ENCODE measurements around the gene VTN.

DNA sequence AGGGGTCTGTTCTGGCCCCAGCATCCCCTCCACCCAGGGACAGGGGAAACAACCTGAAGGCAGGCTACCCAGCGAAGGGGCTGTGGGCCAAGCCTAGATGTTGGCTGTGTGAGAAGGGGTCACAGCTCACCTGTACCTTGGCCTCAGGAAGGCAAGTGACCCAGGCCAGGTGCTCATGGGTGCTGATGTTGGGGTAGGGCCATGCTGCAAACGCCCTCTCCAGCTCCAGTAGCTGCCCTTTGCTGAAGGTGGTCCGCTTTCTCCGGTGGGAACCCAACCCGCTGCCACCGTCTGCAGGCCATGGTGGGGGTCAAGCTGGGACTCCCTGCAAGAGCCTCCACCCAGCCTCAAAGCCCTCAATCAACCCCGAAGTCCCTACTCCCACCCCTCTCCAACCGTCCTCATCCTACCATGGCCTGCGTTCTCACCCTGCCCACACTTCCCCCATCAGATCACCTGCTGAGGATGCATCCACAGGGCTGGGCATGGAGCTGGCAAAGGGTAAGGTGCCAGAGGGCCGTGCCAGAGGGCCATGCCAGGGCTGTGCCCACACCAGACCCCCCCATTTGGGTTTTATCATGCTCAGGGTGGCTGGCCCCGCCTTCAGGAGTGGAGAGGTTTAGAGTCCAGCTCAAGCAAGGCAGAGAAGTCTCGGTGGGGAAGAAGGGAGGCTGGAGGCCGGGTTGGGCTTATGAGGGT, 5.3 kb downstream of the VTN start, which contains the start of gene SEBOX:
- no peak for TF ChIP-seq CTCF (IDR thresholded peaks at IDR 0.05 in 8 of 11, conservative IDR thresholded peaks at IDR 0.05 in 3 of 11)
- TF ChIP-seq POLR2A (IDR thresholded peaks at IDR 0.05): no peak
